Endodermal cell (in vitro differentiated cells): ENCODE measurements around the gene KRABD2.

Experiments used
- DNase-seq: peaks from one replicate; pipeline ENCODE4 v3.0.0-alpha.2; 2017
- H3K27ac ChIP-seq: 2 replicates; pipeline ENCODE4 v1.5.1; 2013; ENCODE audit warnings: mild to moderate bottlenecking, low read depth, low read length, moderate library complexity
- H3K27me3 ChIP-seq: 2 replicates; pipeline ENCODE4 v1.6.1; 2013; ENCODE audit warnings: mild to moderate bottlenecking, low read length, moderate library complexity; ENCODE audit not compliant: insufficient read depth, control insufficient read depth, poor library complexity, severe bottlenecking
- H3K36me3 ChIP-seq: 2 replicates; pipeline ENCODE4 v1.7.0; 2013; ENCODE audit warnings: mild to moderate bottlenecking, low read length, moderate library complexity; ENCODE audit not compliant: control insufficient read depth, insufficient read depth
- H3K4me1 ChIP-seq: one replicate; pipeline ENCODE4 v1.7.0; 2013; ENCODE audit warnings: low read length; ENCODE audit not compliant: control insufficient read depth, insufficient read depth
- H3K4me3 ChIP-seq: 2 replicates; pipeline ENCODE4 v1.5.1; 2013; ENCODE audit warnings: mild to moderate bottlenecking, low read length, moderate library complexity
- H3K9ac ChIP-seq: 2 replicates; pipeline ENCODE4 v1.6.1; 2013; ENCODE audit warnings: mild to moderate bottlenecking, low read length, moderate library complexity; ENCODE audit not compliant: poor library complexity, severe bottlenecking; ENCODE audit errors: extremely low read depth
- H3K9me3 ChIP-seq: 2 replicates; pipeline ENCODE4 v1.6.1; 2013; ENCODE audit warnings: mild to moderate bottlenecking, low read length, moderate library complexity; ENCODE audit not compliant: control insufficient read depth
- H3K27ac Mint-ChIP-seq: 2 replicates; pipeline ENCODE4 v1.8.0; 2020; ENCODE audit warnings: mixed read lengths
- H3K27me3 Mint-ChIP-seq: 2 replicates; pipeline ENCODE4 v1.8.0; 2021; ENCODE audit warnings: mild to moderate bottlenecking, mixed read lengths; ENCODE audit not compliant: insufficient read depth
- H3K36me3 Mint-ChIP-seq: 2 replicates; pipeline ENCODE4 v1.8.0; 2020; ENCODE audit warnings: low read depth, mixed read lengths
- H3K4me1 Mint-ChIP-seq: 2 replicates; pipeline ENCODE4 v1.8.0; 2020; ENCODE audit warnings: mixed read lengths
- H3K4me3 Mint-ChIP-seq: 2 replicates; pipeline ENCODE4 v1.8.0; 2020; ENCODE audit warnings: mild to moderate bottlenecking, moderate library complexity, mixed read lengths
- H3K9me3 Mint-ChIP-seq: 2 replicates; pipeline ENCODE4 v1.8.0; 2020; ENCODE audit warnings: mild to moderate bottlenecking, mixed read lengths
- CTCF ChIP-seq: fragments of 200-600 bp; sonication (generic); conservative IDR thresholded peaks from 2 replicates; pipeline ENCODE4 v1.5.0; 2021; ENCODE audit warnings: antibody characterized with exemption, mild to moderate bottlenecking
- WGBS, 2 experiments: methylation state at CpG; one replicate each; pipeline versions ENCODE4 v1.1.5 to v1.1.7; 2013; ENCODE audit warnings: missing lambda C conversion rate in 2 of 2, mixed read lengths in 1 of 2; ENCODE audit not compliant: insufficient coverage in 1 of 2, insufficient read length in 1 of 2; 5-methylcytosine and 5-hydroxymethylcytosine counted together

KRABD2 gene

GRCh38 chr17:8360751-8361150 is 15.8 kb downstream of the KRABD2 start:
- Histone ChIP-seq H3K27me3 (no peaks in the 10 kb centered on the region), H3K4me1 (peaks cover 4% of the 10 kb centered on the region), H3K4me3 (no peak overlapping the region), H3K9me3 (peaks cover 4% of the 10 kb centered on the region), H3K9ac (no peak overlapping the region), H3K36me3 (no peaks in the 10 kb centered on the region), H3K27ac (no peak overlapping the region)
- TF ChIP-seq CTCF = no peak
- Mint-ChIP-seq H3K9me3 (peaks cover 4% of the 10 kb centered on the region), H3K4me3 (peak overlapping the region; percentile 3), H3K4me1 (peaks cover 20% of the 10 kb centered on the region), H3K27ac (no peak overlapping the region), H3K27me3 (no peaks in the 10 kb centered on the region), H3K36me3 (peaks cover 10% of the 10 kb centered on the region)
- no peak for DNase-seq
- WGBS, 2 experiments = 73 to 100% methylated on average over 1 to 3 of the region's 3 CpGs

GRCh38 chr17:8360260-8360659 is 16.2 kb downstream of the KRABD2 start:
- Histone ChIP-seq H3K27ac (no peak overlapping the region), H3K4me3 (no peak overlapping the region), H3K27me3 (no peaks in the 10 kb centered on the region), H3K36me3 (no peaks in the 10 kb centered on the region), H3K4me1 (peaks cover 4% of the 10 kb centered on the region), H3K9me3 (peaks cover 4% of the 10 kb centered on the region), H3K9ac (no peak overlapping the region)
- no peak for DNase-seq
- H3K4me3 Mint-ChIP-seq = peak overlapping the region; percentile 3
- H3K27ac Mint-ChIP-seq = peak overlapping the region; percentile 69
- WGBS, 2 experiments = 66 to 70% methylated on average over 3 of the region's 3 CpGs
- peaks cover 4% of the 10 kb centered on the region for H3K9me3 Mint-ChIP-seq
- TF ChIP-seq CTCF = no peak
- no peaks in the 10 kb centered on the region for H3K27me3 Mint-ChIP-seq
- H3K4me1 Mint-ChIP-seq = peaks cover 20% of the 10 kb centered on the region
- peaks cover 6% of the 10 kb centered on the region for H3K36me3 Mint-ChIP-seq

- Mint-ChIP-seq H3K36me3 (peaks cover 6% of the 10 kb centered on the region), H3K4me1 (peaks cover 20% of the 10 kb centered on the region), H3K27ac (peak overlapping the region; percentile 77), H3K4me3 (no peak overlapping the region), H3K9me3 (peaks cover 4% of the 10 kb centered on the region), H3K27me3 (no peaks in the 10 kb centered on the region)
- Histone ChIP-seq H3K27me3 (no peaks in the 10 kb centered on the region), H3K36me3 (no peaks in the 10 kb centered on the region), H3K9me3 (peaks cover 4% of the 10 kb centered on the region), H3K9ac (no peak overlapping the region), H3K4me1 (peaks cover 4% of the 10 kb centered on the region), H3K27ac (no peak overlapping the region), H3K4me3 (no peak overlapping the region)
- no peak for TF ChIP-seq CTCF
- WGBS, 2 experiments = 83 to 86% methylated on average over 4 to 5 of the region's 5 CpGs
- DNase-seq = no peak
Observed at GRCh38 chr17:8359769-8360168, 16.7 kb downstream of the KRABD2 start.
